Esophagus muscularis mucosa (tissue), 4 donors: Measurements from ENCODE around the gene GASK1A. TPM values are rescaled to one million over a fixed set of nuclear protein-coding genes. Genes with fewer than 3 reads are reported as not detected.

ENCODE experiments used
- DNase-seq: peaks from one replicate; pipeline ENCODE4 v3.0.0-alpha.2; 2017; ENCODE audit errors: extremely low spot score
- H3K27ac ChIP-seq, 4 donors: fragments of 200-600 bp; sonication (generic); replicated peaks in 1 of 4; 1 replicate in 3 of 4; 2 replicates in 1 of 4; pipeline ENCODE4 v1.5.1; 2016 to 2019; ENCODE audit warnings: mild to moderate bottlenecking in 1 of 4
- H3K27me3 ChIP-seq, 4 donors: fragments of 200-600 bp; sonication (generic); one replicate each; pipeline versions ENCODE4 v1.5.1 to v1.6.0; 2016 to 2019
- H3K36me3 ChIP-seq, 4 donors: fragments of 200-600 bp; sonication (generic); one replicate each; pipeline ENCODE4 v1.5.1; 2016 to 2019
- H3K4me1 ChIP-seq, 4 donors: fragments of 200-600 bp; sonication (generic); one replicate each; pipeline ENCODE4 v1.5.1; 2016 to 2019
- H3K4me3 ChIP-seq, 4 donors: fragments of 200-600 bp; sonication (generic); 1 replicate in 2 of 4; 2 replicates in 2 of 4; pipeline ENCODE4 v1.5.1; 2016 to 2019; ENCODE audit warnings: mild to moderate bottlenecking in 4 of 4, moderate library complexity in 1 of 4
- H3K9me3 ChIP-seq, 4 donors: fragments of 200-600 bp; sonication (generic); 1 replicate in 3 of 4; 2 replicates in 1 of 4; pipeline ENCODE4 v1.5.1; 2016 to 2019
- EP300 ChIP-seq: sonication (generic); formaldehyde crosslinking; IDR thresholded peaks from one replicate; pipeline ENCODE4 v1.6.1; 2017; ENCODE audit warnings: antibody characterized with exemption
- POLR2A ChIP-seq: fragments of 450-650 bp; IDR thresholded peaks from one replicate; pipeline ENCODE4 v1.6.1; 2017; ENCODE audit warnings: antibody characterized with exemption, moderate library complexity, mild to moderate bottlenecking, low read depth
- POLR2AphosphoS5 ChIP-seq, 2 donors: sonication (generic); formaldehyde crosslinking; IDR thresholded peaks; one replicate each; pipeline ENCODE4 v1.6.1; 2017; ENCODE audit warnings: antibody characterized with exemption in 2 of 2
- WGBS: methylation state at CpG from one replicate; pipeline ENCODE4 v1.1.5; 2018; 5-methylcytosine and 5-hydroxymethylcytosine counted together
- intact Hi-C: fragments of 100-400 bp; cut with DNase I; formaldehyde crosslinking; loops from one replicate; pipeline ENCODE4 v1.15.1; 2023
- total RNA-seq, 4 donors: library from RNA; depleted of rRNA; stranded (reverse); fragments of >200 nt; gene quantifications; one replicate each; pipeline versions ENCODE4 v1.1.0 to v1.2.1, GENCODE V29; 2016
- TF ChIP-seq, protein P1 (sequence below), 3 experiments: fragments of 200-600 bp in 2 of 3; fragments of 450-650 bp in 1 of 3; sonication (generic) in 2 of 3; IDR thresholded peaks; one replicate each; pipeline ENCODE4 v1.5.1; 2017 to 2019; ENCODE audit warnings: antibody characterized with exemption in 3 of 3, mild to moderate bottlenecking in 2 of 3, moderate library complexity in 1 of 3

The GASK1A gene
- total RNA-seq, 4 donors from 2014 or later = 10.2 to 22.1 (median 15.8) TPM

DNA sequence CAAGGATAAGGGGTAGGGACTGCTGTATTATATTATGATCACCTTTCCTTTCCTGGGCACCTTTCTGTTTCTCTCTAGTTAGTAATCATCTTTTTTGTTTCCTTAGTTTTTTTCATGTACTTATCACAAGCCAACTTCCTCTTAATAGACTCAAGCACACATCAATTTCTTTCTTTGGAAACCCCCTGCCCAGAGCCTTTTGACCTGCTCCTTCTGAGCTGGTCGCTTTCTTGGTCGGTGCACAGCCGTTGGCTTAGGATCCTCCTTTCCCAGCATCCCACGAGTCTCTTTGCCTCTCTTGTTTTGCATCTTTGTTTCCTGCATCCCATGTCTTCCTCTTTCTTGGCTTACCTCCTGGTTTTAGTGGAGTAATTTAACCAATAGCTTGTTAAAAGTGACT lies 26.9 kb downstream of the GASK1A start:
- no peak for DNase-seq
- Histone ChIP-seq H3K36me3 (no peaks in the 10 kb centered on the region), H3K9me3 (no peaks in the 10 kb centered on the region), H3K27ac (no peak overlapping the region), H3K27me3 (no peaks in the 10 kb centered on the region), H3K4me1 (peaks cover 11 to 45% (median 33%) of the 10 kb centered on the region in 4 donors), H3K4me3 (no peak overlapping the region)
- 71% methylated on average over 4 of the region's 4 CpGs for WGBS
- no peak for TF ChIP-seq POLR2A
- no peak for TF ChIP-seq EP300
- TF ChIP-seq, protein P1, sequence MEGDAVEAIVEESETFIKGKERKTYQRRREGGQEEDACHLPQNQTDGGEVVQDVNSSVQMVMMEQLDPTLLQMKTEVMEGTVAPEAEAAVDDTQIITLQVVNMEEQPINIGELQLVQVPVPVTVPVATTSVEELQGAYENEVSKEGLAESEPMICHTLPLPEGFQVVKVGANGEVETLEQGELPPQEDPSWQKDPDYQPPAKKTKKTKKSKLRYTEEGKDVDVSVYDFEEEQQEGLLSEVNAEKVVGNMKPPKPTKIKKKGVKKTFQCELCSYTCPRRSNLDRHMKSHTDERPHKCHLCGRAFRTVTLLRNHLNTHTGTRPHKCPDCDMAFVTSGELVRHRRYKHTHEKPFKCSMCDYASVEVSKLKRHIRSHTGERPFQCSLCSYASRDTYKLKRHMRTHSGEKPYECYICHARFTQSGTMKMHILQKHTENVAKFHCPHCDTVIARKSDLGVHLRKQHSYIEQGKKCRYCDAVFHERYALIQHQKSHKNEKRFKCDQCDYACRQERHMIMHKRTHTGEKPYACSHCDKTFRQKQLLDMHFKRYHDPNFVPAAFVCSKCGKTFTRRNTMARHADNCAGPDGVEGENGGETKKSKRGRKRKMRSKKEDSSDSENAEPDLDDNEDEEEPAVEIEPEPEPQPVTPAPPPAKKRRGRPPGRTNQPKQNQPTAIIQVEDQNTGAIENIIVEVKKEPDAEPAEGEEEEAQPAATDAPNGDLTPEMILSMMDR (IDR thresholded peaks at IDR 0.05) = no peak
- TF ChIP-seq POLR2AphosphoS5 (IDR thresholded peaks at IDR 0.05) = no peak
- intact Hi-C loops = no loop called here

DNA sequence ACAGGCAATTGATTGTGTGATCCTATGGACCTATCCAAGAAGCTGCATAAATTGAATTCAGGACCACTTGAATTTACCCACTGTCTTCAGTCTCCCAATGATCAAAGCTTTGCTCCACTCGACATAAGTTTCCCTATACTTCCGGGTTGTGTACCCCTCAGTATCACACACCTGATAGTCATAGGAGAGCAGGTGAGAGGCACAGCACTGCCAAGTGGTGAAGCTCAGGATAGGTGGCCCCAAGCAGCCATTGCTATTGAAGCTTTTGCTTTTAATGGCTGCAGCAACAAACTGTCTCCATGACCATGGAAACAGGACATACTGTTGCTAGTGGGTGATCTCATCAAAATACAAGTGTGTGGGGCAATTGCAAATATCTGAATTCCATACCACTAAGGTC lies 27.7 kb downstream of the GASK1A start:
- Histone ChIP-seq H3K4me1 (peaks cover 2 to 38% (median 26%) of the 10 kb centered on the region in 4 donors), H3K4me3 (no peak overlapping the region), H3K27me3 (no peaks in the 10 kb centered on the region), H3K27ac (no peak overlapping the region), H3K36me3 (no peaks in the 10 kb centered on the region), H3K9me3 (no peaks in the 10 kb centered on the region)
- intact Hi-C loops = no loop called here
- no peak for DNase-seq
- TF ChIP-seq EP300 = no peak
- TF ChIP-seq, protein P1 (IDR thresholded peaks at IDR 0.05) = no peak
- no peak for TF ChIP-seq POLR2AphosphoS5 (IDR thresholded peaks at IDR 0.05)
- no peak for TF ChIP-seq POLR2A
- WGBS = 92% methylated on average over 2 of the region's 2 CpGs

DNA sequence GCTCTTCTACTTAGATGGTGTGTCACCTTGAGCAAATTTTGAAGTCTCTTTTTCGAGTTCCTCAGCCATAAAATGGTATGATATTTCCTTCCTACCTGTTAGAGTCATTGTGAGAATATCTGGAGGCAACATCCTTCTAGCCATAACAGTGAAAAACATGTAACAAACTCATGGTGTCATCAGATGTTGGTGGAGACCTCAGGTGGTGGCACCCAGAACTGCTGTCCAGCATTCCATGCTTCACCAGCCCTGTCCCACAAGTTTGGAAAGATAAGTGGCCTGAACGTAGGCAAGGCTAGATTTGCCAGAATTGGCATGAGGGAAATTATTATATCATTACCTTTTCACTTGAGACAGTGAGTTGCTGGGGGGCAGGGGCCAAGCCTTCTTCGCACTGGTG lies 30.4 kb downstream of the GASK1A start:
- TF ChIP-seq POLR2AphosphoS5 (IDR thresholded peaks at IDR 0.05) (no peak), EP300 (no peak), POLR2A (no peak)
- TF ChIP-seq, protein P1 (IDR thresholded peaks at IDR 0.05) = no peak
- no peak overlapping the region for H3K27ac ChIP-seq
- H3K9me3 ChIP-seq = no peaks in the 10 kb centered on the region
- H3K27me3 ChIP-seq = no peaks in the 10 kb centered on the region
- H3K36me3 ChIP-seq = no peaks in the 10 kb centered on the region
- H3K4me1 ChIP-seq = peaks cover 0 to 11% (median 5%) of the 10 kb centered on the region in 4 donors
- no peak for DNase-seq
- no peak overlapping the region for H3K4me3 ChIP-seq
- 96% methylated on average over 3 of the region's 3 CpGs for WGBS
- intact Hi-C loops = no loop called here

DNA sequence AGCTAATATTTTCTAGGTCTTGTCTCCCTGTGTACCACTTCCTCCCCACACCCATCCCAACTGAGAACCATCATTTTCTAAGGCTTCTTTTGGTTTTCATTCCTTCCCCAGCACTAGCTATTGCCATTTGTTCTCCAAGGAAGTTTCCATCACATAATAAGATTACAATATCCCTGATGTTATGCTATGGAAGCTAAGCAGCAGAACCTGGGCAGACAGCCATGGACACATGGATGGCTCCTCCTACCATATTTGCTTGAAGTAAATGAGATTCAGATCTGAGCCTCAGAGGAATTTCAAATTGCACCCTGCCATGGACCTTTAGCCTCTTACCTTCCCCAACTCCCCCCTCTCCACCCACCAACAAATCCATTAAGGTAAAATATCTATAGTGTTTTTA lies 31.5 kb downstream of the GASK1A start:
- intact Hi-C loops = no loop called here
- Histone ChIP-seq H3K27ac (no peak overlapping the region), H3K27me3 (no peaks in the 10 kb centered on the region), H3K9me3 (no peaks in the 10 kb centered on the region), H3K4me3 (no peak overlapping the region), H3K4me1 (peaks cover 0 to 5% (median 0%) of the 10 kb centered on the region in 4 donors), H3K36me3 (no peaks in the 10 kb centered on the region)
- TF ChIP-seq, protein P1 (IDR thresholded peaks at IDR 0.05) = no peak
- TF ChIP-seq EP300 (no peak), POLR2A (no peak), POLR2AphosphoS5 (IDR thresholded peaks at IDR 0.05) (no peak)
- no peak for DNase-seq

DNA sequence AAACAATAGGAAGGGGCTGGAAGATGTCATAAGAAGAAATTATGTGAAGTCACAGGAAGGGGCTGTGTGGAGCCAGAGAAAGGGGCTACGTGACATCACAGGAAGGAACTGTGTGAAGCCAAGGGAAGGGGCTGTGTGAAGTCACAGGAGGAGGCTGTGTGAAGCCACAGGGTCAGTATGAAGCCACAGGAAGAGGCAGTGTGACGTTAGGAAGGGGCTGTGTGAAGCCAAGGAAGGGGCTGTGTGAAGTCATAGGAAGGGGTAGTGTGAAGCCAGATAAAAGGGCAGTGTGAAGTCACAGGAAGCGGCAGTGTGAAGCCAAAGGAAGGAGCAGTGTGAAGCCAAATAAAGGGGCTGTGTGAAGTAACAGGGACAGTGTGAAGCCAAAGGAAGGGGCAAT lies 32.5 kb downstream of the GASK1A start:
- WGBS = 80% methylated on average over 3 of the region's 3 CpGs
- peaks cover 0 to 5% (median 0%) of the 10 kb centered on the region in 4 donors for H3K4me1 ChIP-seq
- H3K36me3 ChIP-seq = no peaks in the 10 kb centered on the region
- H3K4me3 ChIP-seq = no peak overlapping the region
- TF ChIP-seq EP300 = no peak
- TF ChIP-seq POLR2A = no peak
- TF ChIP-seq, protein P1 (IDR thresholded peaks at IDR 0.05) = no peak
- no peak for TF ChIP-seq POLR2AphosphoS5 (IDR thresholded peaks at IDR 0.05)
- no peaks in the 10 kb centered on the region for H3K27me3 ChIP-seq
- intact Hi-C loops = no loop called here
- no peak overlapping the region for H3K27ac ChIP-seq
- DNase-seq = no peak
- no peaks in the 10 kb centered on the region for H3K9me3 ChIP-seq
